Renal pelvis (tissue), 4 donors: Measurements from ENCODE around the gene RNASE7. TPM values are rescaled to one million over a fixed set of nuclear protein-coding genes. Genes with fewer than 3 reads are reported as not detected.

Experiments used
- DNase-seq: peaks from one replicate; pipeline ENCODE4 v3.0.0-alpha.2; 2013
- polyA plus RNA-seq, 3 donors: library from polyadenylated mRNA; unstranded; fragments of 120-200 nt; gene quantifications; one replicate each; pipeline ENCODE4 v1.2.1, GENCODE V29; 2013; ENCODE audit not compliant: insufficient read length in 3 of 3

The RNASE7 gene
- polyA plus RNA-seq, 3 donors, result 0.31 to 1.3 (median 0.83) TPM

- no peak for DNase-seq
These were observed 43.1 kb downstream of the RNASE7 start for GRCh38 chr14:21084998-21085853.

GRCh38 chr14:21086908-21087293 lies 44.7 kb downstream of the RNASE7 start:
- no peak for DNase-seq

GRCh38 chr14:21087294-21088091 lies 45.3 kb downstream of the RNASE7 start:
- peak; percentile 35 for DNase-seq

GRCh38 chr14:21088687-21089086 lies 46.5 kb downstream of the RNASE7 start:
- no peak for DNase-seq

GRCh38 chr14:21089271-21089670 lies 47.1 kb downstream of the RNASE7 start:
- DNase-seq, result no peak

- no peak for DNase-seq
These were observed 47.7 kb downstream of the RNASE7 start for GRCh38 chr14:21089877-21090193.

- no peak for DNase-seq
These were observed 48.2 kb downstream of the RNASE7 start for GRCh38 chr14:21090194-21090939.

GRCh38 chr14:21090940-21091663 lies 48.9 kb downstream of the RNASE7 start:
- no peak for DNase-seq

- DNase-seq, result no peak
These were observed 49.7 kb downstream of the RNASE7 start for GRCh38 chr14:21091821-21092272.

- DNase-seq, result peak; percentile 48
These were observed 50.3 kb downstream of the RNASE7 start for GRCh38 chr14:21092273-21093011.

GRCh38 chr14:21093018-21093417 lies 50.9 kb downstream of the RNASE7 start:
- no peak for DNase-seq

Other genes with a start within 250 kb of the RNASE7 start
- gene RNASE1, start 239.5 kb upstream of the RNASE7 start, polyA plus RNA-seq, result 100 to 1,000 TPM; 127 to 202 (median 145) TPM
- 1 to 10 TPM in 1 of 3 donors, under 1 TPM in 2; 0.52 to 1.4 (median 0.77) TPM for gene RNASE3, start 151.0 kb upstream of the RNASE7 start, polyA plus RNA-seq
- 1 to 10 TPM; 1.3 to 2.5 (median 1.6) TPM for gene RNASE2, start 86.9 kb upstream of the RNASE7 start, polyA plus RNA-seq
- gene METTL17, start 52.4 kb upstream of the RNASE7 start, polyA plus RNA-seq, result 100 to 1,000 TPM in 2 of 3 donors, 10 to 100 TPM in 1; 87.2 to 130 (median 106) TPM
- gene SLC39A2, start 43.1 kb upstream of the RNASE7 start, polyA plus RNA-seq, result 1 to 10 TPM; 1.2 to 2.4 (median 2.2) TPM
- gene NDRG2, start 17.3 kb upstream of the RNASE7 start, polyA plus RNA-seq, result 100 to 1,000 TPM; 140 to 195 (median 161) TPM
- 1 to 10 TPM; 3.1 to 4.2 (median 4.0) TPM for gene TPPP2, start 12.1 kb upstream of the RNASE7 start, polyA plus RNA-seq
- gene RNASE13, start 7.6 kb upstream of the RNASE7 start, polyA plus RNA-seq, result under 1 TPM; 0.40 to 0.93 (median 0.81) TPM
- gene RNASE8, start 15.5 kb downstream of the RNASE7 start, polyA plus RNA-seq, result not detected
- 10 to 100 TPM; 71.6 to 86.6 (median 78.4) TPM for gene ARHGEF40, start 27.9 kb downstream of the RNASE7 start, polyA plus RNA-seq
- gene ZNF219, start 56.3 kb downstream of the RNASE7 start, polyA plus RNA-seq, result 10 to 100 TPM; 37.5 to 42.2 (median 39.3) TPM
- 1 to 10 TPM; 1.1 to 2.1 (median 1.3) TPM for gene TMEM253, start 58.7 kb downstream of the RNASE7 start, polyA plus RNA-seq
- under 1 TPM; 0.01 to 0.13 (median 0.05) TPM for gene OR5AU1, start 113.7 kb downstream of the RNASE7 start, polyA plus RNA-seq
- gene HNRNPC, start 227.1 kb downstream of the RNASE7 start, polyA plus RNA-seq, result 1,000 to 10,000 TPM in 1 of 3 donors, 100 to 1,000 TPM in 2; 830 to 1,041 (median 977) TPM
- gene RPGRIP1, start 237.7 kb downstream of the RNASE7 start, polyA plus RNA-seq, result under 1 TPM; 0.47 to 0.90 (median 0.64) TPM